GM12875 (cell line): ENCODE results near the gene ID3.

Experiments used
- H3K4me3 ChIP-seq: one replicate; pipeline ENCODE4 v1.5.1; 2011; ENCODE audit warnings: low read depth, low read length, control low read depth
- TF ChIP-seq, protein P1 (sequence below): IDR thresholded peaks from 2 replicates; pipeline ENCODE4 v1.5.1; 2011; ENCODE audit warnings: low read depth, mild to moderate bottlenecking, control low read depth, inconsistent platforms, low read length, moderate library complexity, borderline replicate concordance; ENCODE audit not compliant: insufficient read depth

ID3 gene

DNA sequence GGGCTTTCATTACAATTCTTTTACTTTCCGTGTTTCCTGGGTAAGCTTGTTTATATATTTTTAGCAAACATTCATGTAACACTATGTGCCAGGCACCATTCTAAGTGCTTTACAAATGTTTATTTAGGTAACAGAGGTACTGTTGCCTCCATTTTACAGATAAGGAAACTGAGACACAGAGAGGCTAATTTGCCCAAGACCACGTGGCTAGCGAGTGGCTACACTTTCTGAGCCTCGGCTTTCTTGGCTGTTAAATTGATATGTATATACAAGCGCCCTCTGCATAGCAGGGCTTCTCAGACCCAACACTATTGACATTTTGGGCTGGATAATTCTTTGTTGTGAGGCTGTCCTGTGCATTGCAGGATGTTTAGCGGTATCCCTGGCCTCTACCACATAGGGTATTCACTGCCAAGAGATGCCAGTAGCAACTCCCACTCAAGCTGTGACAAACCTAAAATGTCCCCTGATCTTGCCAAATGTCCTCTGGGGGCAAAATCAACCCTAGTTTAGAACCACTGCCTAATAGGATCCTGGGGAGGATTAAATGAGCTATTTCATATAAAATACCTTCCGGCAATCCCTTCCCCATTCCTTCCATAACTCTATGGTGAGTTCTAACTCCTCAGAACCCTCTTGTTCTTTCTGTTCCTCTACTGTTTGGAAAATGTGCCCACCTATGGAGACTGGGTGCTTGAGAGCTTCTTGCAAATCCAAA lies 17.2 kb upstream of the ID3 start:
- TF ChIP-seq, protein P1, sequence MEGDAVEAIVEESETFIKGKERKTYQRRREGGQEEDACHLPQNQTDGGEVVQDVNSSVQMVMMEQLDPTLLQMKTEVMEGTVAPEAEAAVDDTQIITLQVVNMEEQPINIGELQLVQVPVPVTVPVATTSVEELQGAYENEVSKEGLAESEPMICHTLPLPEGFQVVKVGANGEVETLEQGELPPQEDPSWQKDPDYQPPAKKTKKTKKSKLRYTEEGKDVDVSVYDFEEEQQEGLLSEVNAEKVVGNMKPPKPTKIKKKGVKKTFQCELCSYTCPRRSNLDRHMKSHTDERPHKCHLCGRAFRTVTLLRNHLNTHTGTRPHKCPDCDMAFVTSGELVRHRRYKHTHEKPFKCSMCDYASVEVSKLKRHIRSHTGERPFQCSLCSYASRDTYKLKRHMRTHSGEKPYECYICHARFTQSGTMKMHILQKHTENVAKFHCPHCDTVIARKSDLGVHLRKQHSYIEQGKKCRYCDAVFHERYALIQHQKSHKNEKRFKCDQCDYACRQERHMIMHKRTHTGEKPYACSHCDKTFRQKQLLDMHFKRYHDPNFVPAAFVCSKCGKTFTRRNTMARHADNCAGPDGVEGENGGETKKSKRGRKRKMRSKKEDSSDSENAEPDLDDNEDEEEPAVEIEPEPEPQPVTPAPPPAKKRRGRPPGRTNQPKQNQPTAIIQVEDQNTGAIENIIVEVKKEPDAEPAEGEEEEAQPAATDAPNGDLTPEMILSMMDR = no peak
- peak overlapping the region; percentile 48 for H3K4me3 ChIP-seq

DNA sequence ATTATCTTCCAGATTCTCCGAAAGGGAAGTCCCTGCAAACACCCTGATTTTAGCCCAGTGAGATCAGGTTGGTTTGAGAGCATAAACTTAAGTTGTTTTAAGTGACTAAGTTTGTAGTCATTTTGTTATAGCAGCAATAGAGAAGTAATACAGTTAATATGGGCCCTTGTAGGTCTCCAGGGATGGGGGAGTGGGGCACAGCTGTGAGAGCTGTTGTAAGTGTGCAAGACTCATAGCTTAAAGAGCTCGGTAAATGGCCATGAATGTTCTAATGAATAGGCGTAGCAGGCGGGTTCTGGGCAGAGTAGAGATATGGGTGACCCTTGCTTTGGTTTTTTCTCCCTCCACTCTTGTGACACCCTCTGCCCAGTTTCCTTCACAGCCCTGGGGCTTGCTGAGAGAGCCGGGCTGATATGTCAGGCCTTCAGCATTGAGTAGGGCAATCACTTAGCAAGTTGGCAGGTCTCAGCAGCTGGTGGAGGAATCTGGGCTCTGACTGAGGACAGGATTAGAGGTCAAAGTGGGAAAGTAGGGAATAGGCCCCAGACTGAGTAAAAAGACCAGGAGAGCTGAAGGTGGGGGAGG lies 16.0 kb upstream of the ID3 start:
- TF ChIP-seq, protein P1 = no peak
- H3K4me3 ChIP-seq = no peak overlapping the region

GRCh38 chr1:23574265-23574754 lies 15.0 kb upstream of the ID3 start:
- TF ChIP-seq, protein P1 = no peak
- no peak overlapping the region for H3K4me3 ChIP-seq

DNA sequence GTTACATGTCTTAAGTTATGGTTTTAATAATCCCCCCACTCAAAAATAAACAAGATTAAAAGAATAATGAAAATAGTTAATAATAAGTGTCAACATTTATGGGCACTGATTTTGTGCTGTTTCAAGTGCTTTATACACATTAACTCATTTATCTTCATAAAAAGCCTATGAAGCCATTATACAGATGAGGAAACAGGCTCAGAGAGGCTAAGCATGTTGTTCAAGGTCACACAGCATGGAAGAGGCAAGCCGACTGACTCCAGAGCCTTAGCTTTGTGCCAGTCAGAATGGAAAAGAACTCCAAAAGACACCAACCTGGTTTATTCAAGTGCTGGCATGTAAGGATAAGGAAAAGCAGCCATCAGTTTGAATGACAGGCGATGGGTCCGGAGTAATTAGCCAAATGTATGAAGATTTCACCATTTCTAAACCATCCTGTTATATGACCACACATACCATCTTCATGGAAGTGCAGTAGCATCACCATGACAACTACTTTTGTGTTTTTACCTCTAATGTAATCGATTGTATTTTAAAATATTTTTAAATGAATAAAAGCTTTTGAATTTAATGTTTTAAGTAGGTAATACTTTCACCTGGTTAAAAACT lies 14.4 kb upstream of the ID3 start:
- TF ChIP-seq, protein P1 = no peak
- H3K4me3 ChIP-seq = no peak overlapping the region

DNA sequence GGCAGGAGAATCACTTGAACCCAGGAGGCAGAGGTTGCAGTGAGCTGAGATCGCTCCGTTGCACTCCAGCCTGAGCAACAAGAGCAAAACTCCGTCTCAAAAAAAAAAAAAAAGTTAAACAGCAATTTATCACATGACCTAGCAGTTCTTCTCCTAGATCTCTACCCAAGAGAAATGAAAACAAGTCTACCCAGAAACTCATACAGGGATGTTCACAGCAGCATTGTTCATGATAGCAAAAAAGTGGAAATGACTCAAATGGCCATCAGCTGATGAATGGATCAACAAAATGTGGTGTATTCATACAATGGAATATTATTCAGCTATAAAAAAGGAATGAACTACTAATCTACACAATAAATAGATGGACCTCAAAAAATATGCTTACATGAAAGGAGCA lies 12.2 kb upstream of the ID3 start:
- TF ChIP-seq, protein P1 = no peak
- no peak overlapping the region for H3K4me3 ChIP-seq

GRCh38 chr1:23570001-23570691 lies 10.8 kb upstream of the ID3 start:
- no peak overlapping the region for H3K4me3 ChIP-seq
- TF ChIP-seq, protein P1 = no peak
